Endothelial cell (in vitro differentiated cells): Measurements from ENCODE around the gene CAMK1D. TPM values are rescaled to one million over a fixed set of nuclear protein-coding genes. Genes with fewer than 3 reads are reported as not detected.
"Not testable (repeated sequence)": the region's sequence is repeated elsewhere in the genome, so short reads cannot be mapped to it uniquely, and the experiment has no call there.

Source experiments
- DNase-seq: peaks from one replicate; pipeline ENCODE4 v3.0.0; 2021; ENCODE audit warnings: low spot score
- H3K27ac Mint-ChIP-seq: one replicate; pipeline ENCODE4 v1.8.0; 2021; ENCODE audit warnings: mixed read lengths, inconsistent platforms; ENCODE audit not compliant: unreplicated experiment
- H3K27me3 Mint-ChIP-seq: one replicate; pipeline ENCODE4 v1.8.0; 2021; ENCODE audit warnings: mild to moderate bottlenecking, moderate library complexity, mixed read lengths, inconsistent platforms; ENCODE audit not compliant: unreplicated experiment
- H3K36me3 Mint-ChIP-seq: one replicate; pipeline ENCODE4 v1.8.0; 2021; ENCODE audit warnings: mild to moderate bottlenecking, low read depth, mixed read lengths, inconsistent platforms; ENCODE audit not compliant: unreplicated experiment
- H3K4me1 Mint-ChIP-seq: one replicate; pipeline ENCODE4 v1.8.0; 2021; ENCODE audit warnings: mild to moderate bottlenecking, mixed read lengths, inconsistent platforms; ENCODE audit not compliant: unreplicated experiment
- H3K4me3 Mint-ChIP-seq: one replicate; pipeline ENCODE4 v1.8.0; 2021; ENCODE audit warnings: mild to moderate bottlenecking, mixed read lengths, inconsistent platforms; ENCODE audit not compliant: unreplicated experiment
- H3K9me3 Mint-ChIP-seq: one replicate; pipeline ENCODE4 v1.8.0; 2021; ENCODE audit warnings: mixed read lengths, inconsistent platforms; ENCODE audit not compliant: unreplicated experiment
- total RNA-seq: library from RNA; stranded (reverse); fragmentation: NEBNext Ultra II Directional; extraction: Animal tissue kit (Norgen Biotek cat#: 25700); gene quantifications from one replicate; pipeline ENCODE4 v1.2.1, GENCODE V29; 2021; ENCODE audit not compliant: unreplicated experiment
- TF ChIP-seq, protein P1 (sequence below): fragments of 200-600 bp; sonication (generic); IDR thresholded peaks from one replicate; pipeline ENCODE4 v1.5.0; 2021; ENCODE audit warnings: antibody characterized with exemption; ENCODE audit not compliant: unreplicated experiment

Gene CAMK1D
- total RNA-seq, 1 donor from 2014 or later: 4.1 TPM

DNA sequence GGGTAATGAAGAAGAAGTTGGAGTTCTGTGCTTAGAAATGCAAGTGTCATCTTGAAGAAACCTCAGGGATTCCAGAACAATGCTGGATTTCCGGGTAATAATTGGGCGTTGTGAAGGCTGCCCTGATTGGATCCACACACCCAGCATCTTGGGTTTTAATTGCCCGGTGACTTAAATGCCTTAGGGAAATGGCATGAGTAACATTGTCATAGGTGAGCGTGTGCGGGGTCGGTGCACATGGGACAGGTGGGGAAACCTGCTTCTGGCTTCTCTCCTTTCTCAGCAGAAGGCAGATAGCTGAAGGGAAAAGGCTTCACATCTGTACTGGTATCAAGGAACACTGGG, 15.2 kb upstream of the CAMK1D start:
- DNase-seq: no peak
- TF ChIP-seq, protein P1, sequence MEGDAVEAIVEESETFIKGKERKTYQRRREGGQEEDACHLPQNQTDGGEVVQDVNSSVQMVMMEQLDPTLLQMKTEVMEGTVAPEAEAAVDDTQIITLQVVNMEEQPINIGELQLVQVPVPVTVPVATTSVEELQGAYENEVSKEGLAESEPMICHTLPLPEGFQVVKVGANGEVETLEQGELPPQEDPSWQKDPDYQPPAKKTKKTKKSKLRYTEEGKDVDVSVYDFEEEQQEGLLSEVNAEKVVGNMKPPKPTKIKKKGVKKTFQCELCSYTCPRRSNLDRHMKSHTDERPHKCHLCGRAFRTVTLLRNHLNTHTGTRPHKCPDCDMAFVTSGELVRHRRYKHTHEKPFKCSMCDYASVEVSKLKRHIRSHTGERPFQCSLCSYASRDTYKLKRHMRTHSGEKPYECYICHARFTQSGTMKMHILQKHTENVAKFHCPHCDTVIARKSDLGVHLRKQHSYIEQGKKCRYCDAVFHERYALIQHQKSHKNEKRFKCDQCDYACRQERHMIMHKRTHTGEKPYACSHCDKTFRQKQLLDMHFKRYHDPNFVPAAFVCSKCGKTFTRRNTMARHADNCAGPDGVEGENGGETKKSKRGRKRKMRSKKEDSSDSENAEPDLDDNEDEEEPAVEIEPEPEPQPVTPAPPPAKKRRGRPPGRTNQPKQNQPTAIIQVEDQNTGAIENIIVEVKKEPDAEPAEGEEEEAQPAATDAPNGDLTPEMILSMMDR: no peak
- Mint-ChIP-seq H3K4me1 (no peaks in the 10 kb centered on the region), H3K4me3 (no peak overlapping the region), H3K27ac (no peak overlapping the region), H3K27me3 (no peaks in the 10 kb centered on the region), H3K9me3 (no peaks in the 10 kb centered on the region), H3K36me3 (no peaks in the 10 kb centered on the region)

DNA sequence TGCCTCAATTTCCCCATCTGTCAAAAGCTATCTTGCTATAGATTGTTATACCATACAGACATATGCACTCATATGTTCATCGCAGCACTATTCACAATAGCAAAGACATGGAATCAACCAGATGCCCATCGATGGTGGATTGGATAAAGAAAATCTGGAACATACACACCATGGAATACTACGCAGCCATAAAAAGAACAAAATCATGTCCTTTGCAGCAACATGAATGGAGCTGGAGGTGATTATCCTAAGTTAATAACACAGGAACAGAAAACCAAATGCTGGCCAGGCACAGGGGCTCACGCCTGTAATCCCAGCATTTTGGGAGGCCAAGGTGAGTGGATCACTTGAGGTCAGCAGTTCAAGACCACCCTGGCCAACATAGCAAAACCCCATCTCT, 14.2 kb upstream of the CAMK1D start:
- H3K4me3 Mint-ChIP-seq, H3K27me3 Mint-ChIP-seq, H3K36me3 Mint-ChIP-seq, H3K9me3 Mint-ChIP-seq, H3K4me1 Mint-ChIP-seq, H3K27ac Mint-ChIP-seq, DNase-seq: not testable (repeated sequence)

DNA sequence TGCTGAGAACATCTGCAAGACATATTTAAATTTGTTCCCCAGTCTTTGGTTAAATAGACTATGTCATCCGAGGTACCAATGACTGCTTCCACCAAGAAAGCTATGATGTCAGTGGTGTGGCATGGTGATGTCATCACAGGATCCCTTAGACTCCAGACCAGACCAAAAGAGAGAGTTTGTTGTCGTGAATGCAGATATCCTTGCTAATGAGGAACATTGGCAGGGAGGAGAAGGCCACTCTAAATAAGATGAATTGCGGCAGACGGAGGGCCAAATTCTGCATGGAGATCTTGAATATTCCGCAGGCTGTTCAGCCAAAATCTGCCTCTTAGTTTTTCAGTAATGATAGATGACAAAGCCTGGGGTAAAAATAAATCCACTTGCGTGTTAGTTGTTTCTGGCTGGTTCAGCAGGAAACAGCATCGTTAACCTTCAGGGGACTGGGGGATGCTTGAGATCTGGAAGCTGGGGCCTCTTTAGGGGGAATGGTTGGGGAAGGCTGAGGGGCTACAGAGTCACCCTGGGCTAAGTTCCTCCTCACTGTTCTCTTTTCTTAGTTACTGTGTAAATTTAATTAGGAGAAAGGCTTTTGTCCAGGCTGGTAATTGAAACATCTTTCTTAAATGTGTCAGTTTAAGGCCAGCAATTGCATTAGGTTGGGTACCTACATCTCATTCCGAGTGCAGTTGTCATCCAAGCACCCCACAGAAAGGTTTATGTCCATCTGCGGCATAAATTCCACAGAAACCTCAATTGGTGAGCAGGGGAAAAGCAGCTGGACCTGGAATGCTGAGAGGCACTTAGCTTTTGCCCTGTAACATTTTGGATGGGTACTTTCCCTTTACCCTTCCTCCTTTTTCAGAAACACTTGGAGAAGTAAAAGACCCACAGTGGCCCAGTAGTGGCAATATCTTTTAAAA, 11.6 kb upstream of the CAMK1D start:
- TF ChIP-seq, protein P1: no peak
- Mint-ChIP-seq H3K9me3 (no peaks in the 10 kb centered on the region), H3K27ac (no peak overlapping the region), H3K36me3 (no peaks in the 10 kb centered on the region), H3K4me1 (no peaks in the 10 kb centered on the region), H3K27me3 (no peaks in the 10 kb centered on the region), H3K4me3 (no peak overlapping the region)
- DNase-seq: no peak

GRCh38 chr10:12338981-12339380, 10.4 kb upstream of the CAMK1D start:
- H3K27ac Mint-ChIP-seq: no peak overlapping the region
- no peaks in the 10 kb centered on the region for H3K27me3 Mint-ChIP-seq
- DNase-seq: no peak
- H3K9me3 Mint-ChIP-seq: no peaks in the 10 kb centered on the region
- no peak overlapping the region for H3K4me3 Mint-ChIP-seq
- H3K36me3 Mint-ChIP-seq: no peaks in the 10 kb centered on the region
- TF ChIP-seq, protein P1: no peak
- H3K4me1 Mint-ChIP-seq: no peaks in the 10 kb centered on the region

GRCh38 chr10:12340371-12340770, 9.0 kb upstream of the CAMK1D start:
- Mint-ChIP-seq H3K4me1 (no peaks in the 10 kb centered on the region), H3K27ac (no peak overlapping the region), H3K36me3 (no peaks in the 10 kb centered on the region), H3K9me3 (no peaks in the 10 kb centered on the region), H3K27me3 (no peaks in the 10 kb centered on the region), H3K4me3 (no peak overlapping the region)
- TF ChIP-seq, protein P1: no peak
- no peak for DNase-seq
